GM12878 (cell line): ENCODE measurements around the gene CLPTM1L. TPM values are rescaled to one million over a fixed set of nuclear protein-coding genes. Genes with fewer than 3 reads are reported as not detected.

Experiments used
- ATAC-seq: fragments of 200-7000 bp; cut with Tn5 transposase; 3 replicates; pipeline ENCODE4 v1.9.1; 2020; ENCODE audit warnings: mild to moderate bottlenecking, moderate library complexity
- BruUV-seq: library from RNA; stranded (reverse); fragments of 400-500 nt; replicated peaks from 2 replicates; lab custom pipeline; 2021; lab: Mats Ljungman, UMichigan
- CTCF ChIA-PET: fragments of 300-600 bp; sonication (Branson Sonifier 250); formaldehyde crosslinking; extraction: SDS; loops from one replicate; lab custom pipeline; 2021; ENCODE audit warnings: inconsistent platforms; lab: Yijun Ruan, JAX
- POLR2A ChIA-PET: fragments of 350-600 bp; formaldehyde crosslinking; extraction: SDS; loops from one replicate; lab custom pipeline; 2021; ENCODE audit warnings: inconsistent platforms; lab: Charles Lee
- RAD21 ChIA-PET: fragments of 300-600 bp; sonication (Branson Sonifier 250); formaldehyde crosslinking; loops from one replicate; lab custom pipeline; 2023; ENCODE audit warnings: antibody characterized with exemption; ENCODE audit not compliant: unreplicated experiment; lab: Charles Lee
- SMC1A ChIA-PET: fragments of 300-600 bp; sonication (Branson Sonifier 250); formaldehyde crosslinking; loops from one replicate; lab custom pipeline; 2023; ENCODE audit not compliant: unreplicated experiment, uncharacterized antibody; lab: Charles Lee
- DNase-seq: peaks from one replicate; pipeline ENCODE4 v3.0.0-alpha.2; 2011; ENCODE audit warnings: low read depth, low spot score
- FAIRE-seq: peaks from 3 replicates; lab custom pipeline; 2011; peaks lifted over from hg19 to GRCh38; lab: Jason Lieb, UNC
- H2AFZ ChIP-seq: 2 replicates; pipeline ENCODE4 v1.6.0; 2011; ENCODE audit warnings: low read depth, low read length, control low read depth; ENCODE audit not compliant: control insufficient read depth
- H3K27ac ChIP-seq: 2 replicates; pipeline ENCODE4 v1.5.1; 2011; ENCODE audit warnings: control low read depth; ENCODE audit not compliant: control insufficient read depth, insufficient read depth
- H3K27me3 ChIP-seq, 2 experiments: replicated peaks in 1 of 2; 2 replicates each; pipeline versions ENCODE4 v1.6.0 to v1.6.1; 2011; ENCODE audit warnings: low read length in 1 of 2; ENCODE audit not compliant: control insufficient read depth in 2 of 2, insufficient read depth in 2 of 2
- H3K36me3 ChIP-seq, 2 experiments: 2 replicates each; pipeline ENCODE4 v1.5.1; 2011; ENCODE audit warnings: low read length in 1 of 2; ENCODE audit not compliant: control insufficient read depth in 2 of 2, insufficient read depth in 2 of 2
- H3K4me1 ChIP-seq: 2 replicates; pipeline ENCODE4 v1.6.1; 2011; ENCODE audit warnings: mild to moderate bottlenecking, low read length, moderate library complexity, mixed read lengths; ENCODE audit not compliant: control insufficient read depth, insufficient read depth
- H3K4me2 ChIP-seq: 2 replicates; pipeline ENCODE4 v1.6.0; 2011; ENCODE audit warnings: control low read depth; ENCODE audit not compliant: control insufficient read depth, insufficient read depth
- H3K4me3 ChIP-seq: fragments of 200-600 bp; sonication (generic); 2 replicates; pipeline ENCODE4 v1.5.1; 2016
- H3K79me2 ChIP-seq: 2 replicates; pipeline ENCODE4 v1.6.0; 2011; ENCODE audit warnings: low read length; ENCODE audit not compliant: control insufficient read depth, insufficient read depth
- H3K9ac ChIP-seq: 2 replicates; pipeline ENCODE4 v1.8.0; 2011; ENCODE audit warnings: low read length, control low read depth, mixed read lengths; ENCODE audit not compliant: control insufficient read depth, insufficient read depth
- H3K9me3 ChIP-seq: replicated peaks from 3 replicates; pipeline ENCODE4 v1.5.1; 2011; ENCODE audit warnings: mild to moderate bottlenecking, low read length; ENCODE audit not compliant: control insufficient read depth, insufficient read depth
- H4K20me1 ChIP-seq: 2 replicates; pipeline ENCODE4 v1.6.0; 2011; ENCODE audit not compliant: control insufficient read depth, insufficient read depth
- ASH2L ChIP-seq: fragments of 300-600, 200-600 bp; sonication (generic); IDR thresholded peaks from 2 replicates; pipeline ENCODE4 v1.6.1; 2017; ENCODE audit warnings: low read depth, mild to moderate bottlenecking, borderline replicate concordance
- CBX5 ChIP-seq: sonication (generic); IDR thresholded peaks from 2 replicates; pipeline ENCODE4 v1.6.1; 2016; ENCODE audit warnings: low read depth, moderate library complexity, mild to moderate bottlenecking, inconsistent platforms
- E4F1 ChIP-seq: fragments of 450-650 bp; IDR thresholded peaks from 2 replicates; pipeline ENCODE4 v1.6.1; 2018; ENCODE audit warnings: borderline replicate concordance, mild to moderate bottlenecking; ENCODE audit not compliant: partially characterized antibody
- ETV6 ChIP-seq, 2 experiments: fragments of 450-650 bp in 1 of 2; IDR thresholded peaks in 1 of 2; conservative IDR thresholded peaks in 1 of 2; 2 replicates each; pipeline ENCODE4 v1.6.1; 2014; ENCODE audit warnings: antibody characterized with exemption in 1 of 2, borderline replicate concordance in 1 of 2, low read depth in 1 of 2, mild to moderate bottlenecking in 1 of 2, moderate library complexity in 1 of 2
- NR2C1 ChIP-seq: fragments of 450-650 bp; IDR thresholded peaks from 2 replicates; pipeline ENCODE4 v1.6.1; 2017; ENCODE audit warnings: antibody characterized with exemption, mild to moderate bottlenecking, moderate library complexity
- POLR2A ChIP-seq: IDR thresholded peaks from 2 replicates; pipeline ENCODE4 v1.6.1; 2011; ENCODE audit warnings: low read depth, mild to moderate bottlenecking, low read length
- USF2 ChIP-seq: IDR thresholded peaks from 2 replicates; pipeline ENCODE4 v1.6.1; 2011; ENCODE audit warnings: low read depth, low read length, improper control_type of control experiment, borderline replicate concordance
- YBX1 ChIP-seq: fragments of 450-650 bp; IDR thresholded peaks from 2 replicates; pipeline ENCODE4 v1.6.1; 2016; ENCODE audit warnings: antibody characterized with exemption
- ZNF207 ChIP-seq: fragments of 450-650 bp; IDR thresholded peaks from 2 replicates; pipeline ENCODE4 v1.6.1; 2014; ENCODE audit warnings: antibody characterized with exemption, mild to moderate bottlenecking, borderline replicate concordance
- WGBS: methylation state at CpG from one replicate; pipeline ENCODE4 v1.1.6; 2016; ENCODE audit warnings: low lambda C conversion rate; ENCODE audit not compliant: insufficient replicate concordance, insufficient coverage; ENCODE audit errors: missing lambda C conversion rate; 5-methylcytosine and 5-hydroxymethylcytosine counted together
- in situ Hi-C: fragments of 300-500 bp; cut with MboI; formaldehyde crosslinking; loops from 9 replicates; pipeline ENCODE4 v1.14.3; 2018; ENCODE audit warnings: mixed read lengths
- intact Hi-C: fragments of 100-400 bp; cut with micrococcal nuclease; formaldehyde crosslinking; loops from one replicate; pipeline ENCODE4 v1.14.2; 2022; ENCODE audit not compliant: unreplicated experiment
- polyA plus RNA-seq, 11 experiments: library from polyadenylated mRNA; depleted of rRNA in 4 of 11; unstranded in 6 of 11; stranded (reverse) in 5 of 11; fragments of >200 nt; fragmentation: Nextera tagmentation in 4 of 11; fragmentation: Illumina TruSeq in 1 of 11; extraction: Ambion mirVana in 4 of 11; extraction: Trizol in 1 of 11; gene quantifications; 1 replicate in 1 of 11; 2 replicates in 10 of 11; pipeline versions ENCODE4 v1.2.1 to v1.2.3, GENCODE V29; 2011 to 2016; ENCODE audit warnings: inconsistent platforms in 2 of 11, missing spikeins in 2 of 11, low read depth in 1 of 11
- total RNA-seq, 4 experiments: library from RNA; depleted of rRNA in 3 of 4; stranded (reverse); fragments of >200 nt in 3 of 4; fragmentation: Illumina TruSeq in 1 of 4; extraction: Trizol in 1 of 4; gene quantifications; 2 replicates each; pipeline versions ENCODE4 v1.2.1 to v1.2.3, GENCODE V29; 2013 to 2021

The CLPTM1L gene
- total and polyA plus RNA-seq, 10 of the 15 experiments (the other 5 are each of a cell fraction or from before 2014, with no cell fraction given), result 2.9 to 278 (median 135) TPM

- no peaks in the 10 kb centered on the region for H3K27me3 ChIP-seq
- ChIA-PET CTCF (no interaction called here), POLR2A (no interaction called here), RAD21 (no interaction called here), SMC1A (no interaction called here)
- no peak overlapping the region for H3K4me3 ChIP-seq
- no peak overlapping the region for H3K4me2 ChIP-seq
- FAIRE-seq (no peak), DNase-seq (no peak), ATAC-seq (no peak)
- BruUV-seq, result no TSS peak
- no peak overlapping the region for H3K27ac ChIP-seq
- no peaks in the 10 kb centered on the region; the same call in none of the 2 replicates for H3K79me2 ChIP-seq
- in situ Hi-C loops, result no loop called here
- H3K9ac ChIP-seq, result no peak overlapping the region
- peaks cover 18 to 52% of the 10 kb centered on the region in 2 experiments for H3K36me3 ChIP-seq
- H3K4me1 ChIP-seq, result peaks cover 6% of the 10 kb centered on the region
- intact Hi-C loops, result no loop called here
- TF ChIP-seq CBX5 (no peak), POLR2A (0 out of 2 replicates have a peak, but pooled peaks have one; percentile 7), ZNF207 (no peak), ASH2L (no peak), YBX1 (no peak)
- peaks cover 2% of the 10 kb centered on the region; the same call in 1 of the 2 replicates for H4K20me1 ChIP-seq
- 95% methylated on average over 21 of the region's 22 CpGs for WGBS
- H3K9me3 ChIP-seq, result no peaks in the 10 kb centered on the region
- no peak overlapping the region for H2AFZ ChIP-seq
These were observed 8.0 kb downstream of the CLPTM1L start for GRCh38 chr5:1336749-1337488.

- Histone ChIP-seq H3K4me3 (no peak overlapping the region), H3K9ac (no peak overlapping the region), H3K4me2 (no peak overlapping the region), H3K27ac (no peak overlapping the region), H3K9me3 (no peaks in the 10 kb centered on the region), H3K36me3 (peaks cover 16 to 57% of the 10 kb centered on the region in 2 experiments), H3K4me1 (no peaks in the 10 kb centered on the region), H3K27me3 (no peaks in the 10 kb centered on the region), H3K79me2 (no peaks in the 10 kb centered on the region), H2AFZ (no peak overlapping the region), H4K20me1 (peaks cover 2% of the 10 kb centered on the region; the same call in 1 of the 2 replicates)
- no TSS peak for BruUV-seq
- 96% methylated on average over 14 of the region's 14 CpGs for WGBS
- CTCF ChIA-PET, result no interaction called here
- FAIRE-seq (no peak), DNase-seq (no peak), ATAC-seq (peak; percentile 20; the same call in 2 of the 3 replicates)
- SMC1A ChIA-PET, result no interaction called here
- in situ Hi-C loops, result no loop called here
- POLR2A ChIA-PET, result no interaction called here
- no peak for TF ChIP-seq ETV6 (conservative IDR thresholded peaks at IDR 0.05 in 1 of 2, IDR thresholded peaks at IDR 0.05 in 1 of 2; ENCODE audit: borderline replicate concordance in 1 of 2, low read depth in 1 of 2)
- no peak for TF ChIP-seq USF2
- no peak for TF ChIP-seq E4F1
- no peak for TF ChIP-seq NR2C1
- RAD21 ChIA-PET, result no interaction called here
- intact Hi-C loops, result no loop called here
These were observed 8.8 kb downstream of the CLPTM1L start for GRCh38 chr5:1336106-1336561.
